Colonic mucosa (tissue), 4 donors: ENCODE measurements around the gene IL22RA1. TPM values are rescaled to one million over a fixed set of nuclear protein-coding genes. Genes with fewer than 3 reads are reported as not detected.

Experiments
- DNase-seq: peaks from one replicate; pipeline ENCODE4 v3.0.0-alpha.2; 2020
- H3K27ac ChIP-seq: fragments of 200-600 bp; one replicate; pipeline ENCODE4 v1.8.0; 2021
- H3K27me3 ChIP-seq: fragments of 200-600 bp; one replicate; pipeline ENCODE4 v1.8.0; 2021
- H3K36me3 ChIP-seq: fragments of 200-600 bp; one replicate; pipeline ENCODE4 v1.8.0; 2021
- H3K4me1 ChIP-seq: fragments of 200-600 bp; one replicate; pipeline ENCODE4 v1.8.0; 2021; ENCODE audit warnings: mild to moderate bottlenecking
- H3K4me3 ChIP-seq: fragments of 200-600 bp; one replicate; pipeline ENCODE4 v1.8.0; 2021
- H3K9ac ChIP-seq, 2 donors: one replicate each; pipeline ENCODE4 v1.7.0; 2013; ENCODE audit warnings: control low read depth in 2 of 2, low read depth in 2 of 2, low read length in 2 of 2
- H3K9me3 ChIP-seq: fragments of 200-600 bp; one replicate; pipeline ENCODE4 v1.8.0; 2021
- intact Hi-C: fragments of 100-400 bp; cut with DNase I; formaldehyde crosslinking; loops from one replicate; pipeline ENCODE4 v1.14.1; 2022
- total RNA-seq, 2 donors: library from RNA; stranded (reverse); fragmentation: NEBNext Ultra II Directional in 1 of 2; extraction: Animal tissue kit (Norgen Biotek cat#: 25700) in 1 of 2; gene quantifications; one replicate each; pipeline ENCODE4 v1.2.1, GENCODE V29; 2021
- TF ChIP-seq, protein P1 (sequence below): fragments of 200-600 bp; IDR thresholded peaks from one replicate; pipeline ENCODE4 v1.8.0; 2022; ENCODE audit warnings: antibody characterized with exemption, mild to moderate bottlenecking
- donor health status: healthy.
- donor health status: DM: no; HTN: no; CAD: no.
- donor health status: DM: no; HTN: no; CAD: no.

IL22RA1 gene
- total RNA-seq, 2 donors from 2014 or later = 15.5 to 17.3 TPM

DNA sequence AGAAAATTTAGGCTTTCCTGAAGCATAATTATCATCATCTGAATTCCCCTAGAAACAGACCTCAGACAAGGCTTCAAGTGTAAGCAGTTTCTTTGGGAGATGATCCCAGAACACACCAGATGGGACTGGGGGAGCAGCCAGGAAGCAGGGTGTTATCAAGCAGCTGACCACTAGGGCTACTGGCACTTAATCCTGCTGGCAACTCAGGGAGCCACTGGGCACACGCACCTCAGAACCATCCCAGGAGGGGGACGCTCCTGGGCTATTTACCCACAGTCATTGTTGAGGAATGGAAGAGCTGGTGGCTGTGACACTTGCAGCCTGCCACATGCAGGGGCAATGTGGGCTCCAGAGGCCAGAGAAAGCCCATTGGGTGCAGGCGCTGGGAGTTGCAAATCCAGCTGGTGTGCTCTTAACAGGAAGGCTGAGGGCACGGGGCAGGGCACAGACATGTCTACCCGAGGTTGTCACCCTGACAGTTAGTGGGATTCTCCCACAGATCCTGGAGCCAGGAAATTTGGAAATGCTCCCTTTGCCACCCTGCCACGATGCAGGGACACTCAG, 15.1 kb upstream of the IL22RA1 start:
- H3K4me1 ChIP-seq = no peaks in the 10 kb centered on the region
- H3K9me3 ChIP-seq = no peaks in the 10 kb centered on the region
- no peak overlapping the region for H3K4me3 ChIP-seq
- H3K9ac ChIP-seq = no peak overlapping the region
- no peaks in the 10 kb centered on the region for H3K27me3 ChIP-seq
- no peaks in the 10 kb centered on the region for H3K36me3 ChIP-seq
- TF ChIP-seq, protein P1, sequence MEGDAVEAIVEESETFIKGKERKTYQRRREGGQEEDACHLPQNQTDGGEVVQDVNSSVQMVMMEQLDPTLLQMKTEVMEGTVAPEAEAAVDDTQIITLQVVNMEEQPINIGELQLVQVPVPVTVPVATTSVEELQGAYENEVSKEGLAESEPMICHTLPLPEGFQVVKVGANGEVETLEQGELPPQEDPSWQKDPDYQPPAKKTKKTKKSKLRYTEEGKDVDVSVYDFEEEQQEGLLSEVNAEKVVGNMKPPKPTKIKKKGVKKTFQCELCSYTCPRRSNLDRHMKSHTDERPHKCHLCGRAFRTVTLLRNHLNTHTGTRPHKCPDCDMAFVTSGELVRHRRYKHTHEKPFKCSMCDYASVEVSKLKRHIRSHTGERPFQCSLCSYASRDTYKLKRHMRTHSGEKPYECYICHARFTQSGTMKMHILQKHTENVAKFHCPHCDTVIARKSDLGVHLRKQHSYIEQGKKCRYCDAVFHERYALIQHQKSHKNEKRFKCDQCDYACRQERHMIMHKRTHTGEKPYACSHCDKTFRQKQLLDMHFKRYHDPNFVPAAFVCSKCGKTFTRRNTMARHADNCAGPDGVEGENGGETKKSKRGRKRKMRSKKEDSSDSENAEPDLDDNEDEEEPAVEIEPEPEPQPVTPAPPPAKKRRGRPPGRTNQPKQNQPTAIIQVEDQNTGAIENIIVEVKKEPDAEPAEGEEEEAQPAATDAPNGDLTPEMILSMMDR = no peak
- intact Hi-C loops = no loop called here
- no peak overlapping the region for H3K27ac ChIP-seq
- no peak for DNase-seq

DNA sequence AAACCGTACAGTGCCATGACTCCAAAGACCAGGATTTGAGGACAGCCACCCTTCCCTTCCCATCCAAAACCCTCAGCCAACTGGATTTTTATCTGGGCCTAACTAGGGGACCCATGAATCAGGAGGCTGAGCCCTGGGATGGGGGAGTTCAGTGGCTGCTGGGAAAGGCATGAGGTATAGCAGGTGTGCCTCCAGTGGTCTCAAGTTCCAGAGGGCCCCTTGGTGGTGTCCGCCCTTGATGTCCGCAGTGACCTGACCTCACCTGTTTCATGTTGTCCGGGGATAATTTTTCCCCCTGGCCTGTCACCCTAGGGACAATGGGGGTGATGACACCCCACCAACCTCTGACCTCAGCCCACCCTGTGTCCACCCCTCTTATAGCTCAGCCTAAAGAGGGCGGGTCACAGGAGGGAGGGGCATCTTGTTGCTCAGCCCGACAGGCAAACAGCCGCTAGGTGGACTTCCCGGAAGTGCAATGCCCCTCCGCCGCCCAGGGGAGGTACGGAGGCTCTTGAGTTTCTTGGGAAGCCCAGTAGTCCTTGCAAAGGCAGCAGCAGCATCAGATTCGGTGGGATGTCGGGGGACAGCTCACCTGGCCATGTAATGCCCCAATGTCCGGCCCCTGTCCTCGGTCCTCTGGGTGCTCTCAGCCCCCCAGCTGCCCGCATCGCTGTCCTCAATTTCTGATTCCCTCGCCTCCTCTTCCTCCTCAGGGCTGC, 13.8 kb upstream of the IL22RA1 start:
- no peaks in the 10 kb centered on the region for H3K36me3 ChIP-seq
- no peaks in the 10 kb centered on the region for H3K4me1 ChIP-seq
- no peak for DNase-seq
- H3K27ac ChIP-seq = no peak overlapping the region
- no peak overlapping the region for H3K9ac ChIP-seq
- H3K27me3 ChIP-seq = no peaks in the 10 kb centered on the region
- H3K9me3 ChIP-seq = no peaks in the 10 kb centered on the region
- H3K4me3 ChIP-seq = no peak overlapping the region
- intact Hi-C loops = no loop called here
- TF ChIP-seq, protein P1 = no peak

DNA sequence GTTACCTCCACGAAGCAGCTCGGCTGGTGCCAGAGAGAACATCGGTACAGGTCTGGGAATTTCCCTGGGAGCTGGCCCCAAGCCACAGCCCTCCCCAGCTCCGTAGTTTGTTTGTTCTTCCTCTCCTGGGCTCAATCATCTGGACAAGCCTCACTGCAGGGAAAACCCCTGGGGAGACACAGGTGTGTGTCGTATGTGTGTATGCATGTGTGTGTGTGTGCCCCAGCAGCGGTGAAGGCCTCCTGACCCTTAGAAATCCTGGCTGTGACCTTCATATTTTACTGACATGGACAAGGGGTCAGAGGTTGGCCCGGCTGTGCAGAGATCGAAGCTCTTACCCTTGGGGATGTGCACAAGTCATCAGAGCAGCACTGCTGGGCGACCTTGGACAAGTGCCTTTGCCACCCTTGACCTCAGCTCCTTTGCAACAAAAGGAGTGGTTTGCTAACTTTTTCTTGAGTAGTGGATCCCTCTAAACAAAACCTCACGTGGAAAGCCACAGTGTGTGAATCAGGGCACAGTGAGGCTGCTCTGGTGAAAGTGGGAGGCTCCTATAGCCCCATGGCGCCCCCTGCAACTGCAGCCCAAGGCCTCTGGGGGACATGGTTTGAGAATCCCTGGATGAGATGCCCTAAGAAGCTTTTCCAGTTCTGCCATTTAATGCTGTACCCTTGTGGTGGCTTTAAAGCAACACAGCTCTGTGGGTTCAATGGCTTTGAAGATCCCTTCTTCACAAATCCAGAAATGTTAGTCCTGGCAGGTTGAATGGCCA, 12.3 kb upstream of the IL22RA1 start:
- intact Hi-C loops = no loop called here
- Histone ChIP-seq H3K27me3 (no peaks in the 10 kb centered on the region), H3K9me3 (no peaks in the 10 kb centered on the region), H3K9ac (no peak overlapping the region), H3K4me1 (peaks cover under 1% of the 10 kb centered on the region), H3K4me3 (no peak overlapping the region), H3K27ac (no peak overlapping the region), H3K36me3 (no peaks in the 10 kb centered on the region)
- DNase-seq = peak; percentile 57
- TF ChIP-seq, protein P1 = peak; percentile 35

DNA sequence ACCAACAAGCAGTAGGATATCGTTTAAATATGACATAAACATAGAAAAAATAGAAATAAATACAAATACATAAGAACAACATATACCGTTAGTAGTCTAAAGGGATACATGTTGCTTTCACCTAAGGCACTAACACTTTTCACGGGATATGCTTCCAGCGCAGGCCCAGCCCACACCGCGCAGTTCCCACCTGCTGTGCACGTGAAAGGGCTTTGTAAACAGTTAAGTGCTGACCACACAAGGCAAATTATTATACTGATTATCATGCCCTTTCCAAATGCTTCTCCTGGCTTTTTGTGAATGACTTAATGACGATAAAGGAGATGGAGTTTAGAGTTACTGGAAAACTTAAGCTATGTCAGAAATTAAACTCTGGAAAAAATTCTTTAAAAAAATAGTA, 11.3 kb upstream of the IL22RA1 start:
- Histone ChIP-seq H3K4me1 (peaks cover 8% of the 10 kb centered on the region), H3K4me3 (no peak overlapping the region), H3K9me3 (no peaks in the 10 kb centered on the region), H3K27ac (no peak overlapping the region), H3K27me3 (no peaks in the 10 kb centered on the region), H3K9ac (no peak overlapping the region), H3K36me3 (no peaks in the 10 kb centered on the region)
- TF ChIP-seq, protein P1 = no peak
- intact Hi-C loops = loop anchor here (5.0 kb wide), 1 partner anchor 48 kb away; no protein-coding TSS in a partner anchor
- no peak for DNase-seq

DNA sequence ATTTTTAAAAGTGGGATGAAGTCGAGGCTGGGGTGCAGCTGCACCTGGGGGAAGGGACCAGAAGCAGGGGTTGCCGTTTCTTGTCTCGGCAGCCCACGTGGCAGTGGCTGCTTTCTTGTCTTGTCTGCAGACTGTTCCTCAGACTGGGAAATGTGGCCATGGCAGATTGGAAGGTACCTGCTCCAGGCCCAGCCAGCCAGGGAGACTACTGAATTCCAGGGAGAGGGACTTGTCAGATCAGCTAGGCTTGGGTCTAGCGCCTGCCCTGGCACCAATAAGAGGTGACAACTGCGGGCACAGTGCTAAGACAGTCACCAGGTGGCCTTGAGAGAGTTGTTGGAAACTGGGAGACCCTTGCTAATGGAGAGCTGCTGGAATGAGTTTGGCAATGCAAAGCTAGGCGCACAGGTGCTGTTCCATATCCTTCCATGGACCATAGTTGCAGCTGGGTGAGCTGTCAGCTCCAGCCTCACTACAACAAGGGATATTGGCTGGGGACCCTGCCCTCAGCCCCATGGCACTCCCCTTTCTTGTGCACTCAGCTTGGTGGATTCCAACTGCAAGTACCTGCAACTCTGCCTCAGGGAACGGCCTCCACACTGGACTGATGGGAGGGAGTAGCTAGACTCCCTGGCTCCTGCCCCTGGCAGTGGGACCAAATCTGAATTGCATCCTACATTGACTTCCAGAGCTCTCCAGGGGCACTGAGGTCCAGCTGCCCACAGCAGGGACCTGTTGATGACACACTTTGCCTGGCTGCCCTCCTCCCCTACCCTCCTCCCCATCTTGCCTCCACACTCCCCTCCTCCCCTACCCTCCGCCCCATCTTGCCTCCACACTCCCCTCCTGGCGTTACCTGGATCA, 9.9 kb upstream of the IL22RA1 start:
- no peaks in the 10 kb centered on the region for H3K9me3 ChIP-seq
- DNase-seq = no peak
- intact Hi-C loops = loop anchor here (5.0 kb wide), 1 partner anchor 49 kb away; no protein-coding TSS in a partner anchor
- H3K4me3 ChIP-seq = no peak overlapping the region
- H3K9ac ChIP-seq = no peak overlapping the region
- H3K4me1 ChIP-seq = peaks cover 8% of the 10 kb centered on the region
- TF ChIP-seq, protein P1 = no peak
- no peaks in the 10 kb centered on the region for H3K36me3 ChIP-seq
- H3K27me3 ChIP-seq = no peaks in the 10 kb centered on the region
- H3K27ac ChIP-seq = no peak overlapping the region
